ENCODE measurements around the gene LLCFC1.

- TF ChIP-seq CTCF (IDR thresholded peaks at IDR 0.05) = no peak
- no peak for TF ChIP-seq POLR2A (IDR thresholded peaks at IDR 0.05)
These were observed 21.8 kb downstream of the LLCFC1 start for GRCh38 chr7:142960955-142961512.
